Left renal pelvis (tissue), 4 donors: Measurements from ENCODE around the gene GTF2A1L. TPM values are rescaled to one million over a fixed set of nuclear protein-coding genes. Genes with fewer than 3 reads are reported as not detected.
"Not testable (repeated sequence)": the region's sequence is repeated elsewhere in the genome, so short reads cannot be mapped to it uniquely, and the experiment has no call there.

Source experiments
- DNase-seq, 4 donors: peaks; one replicate each; pipeline ENCODE4 v3.0.0-alpha.2; 2013; ENCODE audit warnings: low read depth in 4 of 4, low spot score in 3 of 4
- polyA plus RNA-seq, 4 donors: library from polyadenylated mRNA; unstranded; fragments of 120-200 nt; gene quantifications; one replicate each; pipeline ENCODE4 v1.2.1, GENCODE V29; 2013; ENCODE audit not compliant: insufficient read length in 4 of 4

The GTF2A1L gene
- polyA plus RNA-seq, 4 donors = 0.64 to 1.4 TPM; not detected in 2

GRCh38 chr2:48694149-48694548 lies 76.5 kb downstream of the GTF2A1L start:
- no peak for DNase-seq

- no peak for DNase-seq
These were observed 78.3 kb downstream of the GTF2A1L start for GRCh38 chr2:48695991-48696390.

GRCh38 chr2:48696881-48697280 lies 79.2 kb downstream of the GTF2A1L start:
- no peak for DNase-seq

GRCh38 chr2:48699348-48699930 lies 81.8 kb downstream of the GTF2A1L start:
- DNase-seq = no peak

GRCh38 chr2:48703621-48704020 lies 86.0 kb downstream of the GTF2A1L start:
- DNase-seq = not testable (repeated sequence)

GRCh38 chr2:48707466-48707865 lies 89.8 kb downstream of the GTF2A1L start:
- DNase-seq = no peak

- DNase-seq = no peak
These were observed 91.7 kb downstream of the GTF2A1L start for GRCh38 chr2:48709096-48710034.

- no peak for DNase-seq
These were observed 93.7 kb downstream of the GTF2A1L start for GRCh38 chr2:48711343-48711742.

- no peak for DNase-seq
These were observed 94.5 kb downstream of the GTF2A1L start for GRCh38 chr2:48712151-48712550.

- DNase-seq = no peak
These were observed 96.0 kb downstream of the GTF2A1L start for GRCh38 chr2:48713647-48714046.

GRCh38 chr2:48714245-48714644 lies 96.6 kb downstream of the GTF2A1L start:
- DNase-seq = no peak

GRCh38 chr2:48715042-48715899 lies 97.6 kb downstream of the GTF2A1L start:
- peak in 1 of 4 donors; percentile 14 for DNase-seq

GRCh38 chr2:48715956-48716355 lies 98.3 kb downstream of the GTF2A1L start:
- no peak for DNase-seq

GRCh38 chr2:48717846-48718245 lies 100.2 kb downstream of the GTF2A1L start:
- no peak for DNase-seq

- DNase-seq = no peak
These were observed 102.0 kb downstream of the GTF2A1L start for GRCh38 chr2:48719480-48720177.

GRCh38 chr2:48721158-48721557 lies 103.5 kb downstream of the GTF2A1L start:
- no peak for DNase-seq

GRCh38 chr2:48722391-48722790 lies 104.7 kb downstream of the GTF2A1L start:
- DNase-seq = no peak

GRCh38 chr2:48723129-48723528 lies 105.5 kb downstream of the GTF2A1L start:
- DNase-seq = no peak

GRCh38 chr2:48724278-48724677 lies 106.6 kb downstream of the GTF2A1L start:
- DNase-seq = no peak

GRCh38 chr2:48725696-48726494 lies 108.2 kb downstream of the GTF2A1L start:
- no peak for DNase-seq
